ENCODE results near the gene CUL1. TPM values are rescaled to one million over a fixed set of nuclear protein-coding genes. Genes with fewer than 3 reads are reported as not detected.

Gene CUL1
- total RNA-seq, 6 donors from 2014 or later = 29.0 to 65.0 (median 45.9) TPM

DNA sequence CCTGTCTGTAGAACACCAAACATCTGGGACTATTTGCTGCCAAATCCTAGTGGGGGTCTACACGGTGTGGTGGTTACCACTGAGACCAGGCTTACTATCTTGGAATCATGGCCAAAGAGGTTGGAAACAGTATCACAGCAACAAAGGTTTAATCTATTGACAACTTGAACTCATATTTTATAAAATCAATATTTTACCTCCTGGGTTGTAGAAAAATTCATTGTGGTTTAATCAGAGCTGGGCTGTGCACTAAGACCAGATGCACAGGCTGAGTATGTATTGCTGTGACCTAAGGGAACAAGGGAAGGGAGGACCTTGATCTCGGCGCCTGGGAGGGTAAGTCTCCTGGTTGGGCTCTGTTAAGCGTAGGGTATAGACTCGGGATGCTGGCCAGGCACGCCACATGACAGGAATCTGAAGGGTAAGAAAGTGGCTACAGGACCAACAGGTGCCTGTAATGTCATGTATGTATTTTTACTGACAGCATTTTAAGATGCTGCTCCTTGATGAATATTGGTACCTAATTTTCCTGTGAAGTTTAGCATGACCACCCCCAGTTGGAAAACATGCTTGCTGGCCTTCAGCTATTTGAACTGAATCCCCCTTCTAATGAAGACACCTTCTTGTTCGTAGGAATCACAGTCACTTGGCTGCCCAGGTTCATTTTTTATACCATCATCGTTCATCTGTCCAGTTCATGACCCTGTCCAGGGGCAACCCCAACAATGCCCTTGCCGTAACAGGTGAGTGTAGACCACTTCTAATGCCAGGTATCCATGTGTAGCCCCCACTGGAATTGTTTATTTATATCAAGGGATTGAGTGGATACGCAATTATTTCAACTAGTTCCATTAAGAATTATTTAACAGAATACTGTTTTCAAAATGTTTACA is 105.9 kb downstream of the CUL1 start:
- Histone ChIP-seq H3K4me1 (no peaks in the 10 kb centered on the region), H3K27me3 (no peaks in the 10 kb centered on the region), H3K4me3 (no peak overlapping the region), H3K27ac (no peak overlapping the region), H3K9me3 (no peaks in the 10 kb centered on the region), H3K36me3 (peaks cover 20 to 50% (median 36%) of the 10 kb centered on the region in 4 donors)
- no peak for ATAC-seq (ENCODE audit: low FRiP score in 2 of 2)
- TF ChIP-seq POLR2AphosphoS5 (IDR thresholded peaks at IDR 0.05) = no peak
- TF ChIP-seq, protein P1, sequence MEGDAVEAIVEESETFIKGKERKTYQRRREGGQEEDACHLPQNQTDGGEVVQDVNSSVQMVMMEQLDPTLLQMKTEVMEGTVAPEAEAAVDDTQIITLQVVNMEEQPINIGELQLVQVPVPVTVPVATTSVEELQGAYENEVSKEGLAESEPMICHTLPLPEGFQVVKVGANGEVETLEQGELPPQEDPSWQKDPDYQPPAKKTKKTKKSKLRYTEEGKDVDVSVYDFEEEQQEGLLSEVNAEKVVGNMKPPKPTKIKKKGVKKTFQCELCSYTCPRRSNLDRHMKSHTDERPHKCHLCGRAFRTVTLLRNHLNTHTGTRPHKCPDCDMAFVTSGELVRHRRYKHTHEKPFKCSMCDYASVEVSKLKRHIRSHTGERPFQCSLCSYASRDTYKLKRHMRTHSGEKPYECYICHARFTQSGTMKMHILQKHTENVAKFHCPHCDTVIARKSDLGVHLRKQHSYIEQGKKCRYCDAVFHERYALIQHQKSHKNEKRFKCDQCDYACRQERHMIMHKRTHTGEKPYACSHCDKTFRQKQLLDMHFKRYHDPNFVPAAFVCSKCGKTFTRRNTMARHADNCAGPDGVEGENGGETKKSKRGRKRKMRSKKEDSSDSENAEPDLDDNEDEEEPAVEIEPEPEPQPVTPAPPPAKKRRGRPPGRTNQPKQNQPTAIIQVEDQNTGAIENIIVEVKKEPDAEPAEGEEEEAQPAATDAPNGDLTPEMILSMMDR (IDR thresholded peaks at IDR 0.05) = no peak
- TF ChIP-seq EP300 (IDR thresholded peaks at IDR 0.05) = no peak
- TF ChIP-seq POLR2A (IDR thresholded peaks at IDR 0.05) = no peak
- WGBS, 2 donors = 82 to 90% methylated on average over 6 to 10 of the region's 10 CpGs
- no peak for DNase-seq

DNA sequence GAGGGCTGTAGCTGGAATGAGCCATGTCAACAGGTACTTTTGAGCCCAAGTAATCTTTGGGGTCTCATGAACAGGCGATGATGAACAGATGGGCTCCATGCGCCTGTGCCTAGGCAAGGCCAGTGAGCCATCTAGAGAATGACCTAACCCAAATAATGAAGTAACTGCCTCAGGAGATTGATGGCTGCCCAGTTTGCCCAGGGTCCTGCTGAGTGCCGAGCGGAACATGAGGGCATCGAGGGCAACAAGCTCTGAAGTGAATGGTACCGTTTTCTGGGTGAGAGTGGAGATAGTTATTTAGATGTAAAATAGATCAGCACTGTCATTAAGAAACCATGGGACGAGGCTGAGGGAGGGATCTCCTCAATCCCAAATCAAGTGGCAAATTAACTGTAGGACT is 107.5 kb downstream of the CUL1 start:
- H3K4me3 ChIP-seq = no peak overlapping the region
- no peaks in the 10 kb centered on the region for H3K9me3 ChIP-seq
- TF ChIP-seq EP300 (IDR thresholded peaks at IDR 0.05) (no peak), POLR2A (IDR thresholded peaks at IDR 0.05) (no peak), POLR2AphosphoS5 (IDR thresholded peaks at IDR 0.05) (no peak)
- TF ChIP-seq, protein P1 (IDR thresholded peaks at IDR 0.05) = no peak
- no peak overlapping the region for H3K27ac ChIP-seq
- H3K4me1 ChIP-seq = no peaks in the 10 kb centered on the region
- H3K27me3 ChIP-seq = no peaks in the 10 kb centered on the region
- DNase-seq = no peak
- WGBS, 2 donors = 96 to 97% methylated on average over 7 of the region's 7 CpGs
- ATAC-seq (ENCODE audit: low FRiP score in 2 of 2) = no peak
- H3K36me3 ChIP-seq = peaks cover 4 to 34% (median 22%) of the 10 kb centered on the region in 4 donors

DNA sequence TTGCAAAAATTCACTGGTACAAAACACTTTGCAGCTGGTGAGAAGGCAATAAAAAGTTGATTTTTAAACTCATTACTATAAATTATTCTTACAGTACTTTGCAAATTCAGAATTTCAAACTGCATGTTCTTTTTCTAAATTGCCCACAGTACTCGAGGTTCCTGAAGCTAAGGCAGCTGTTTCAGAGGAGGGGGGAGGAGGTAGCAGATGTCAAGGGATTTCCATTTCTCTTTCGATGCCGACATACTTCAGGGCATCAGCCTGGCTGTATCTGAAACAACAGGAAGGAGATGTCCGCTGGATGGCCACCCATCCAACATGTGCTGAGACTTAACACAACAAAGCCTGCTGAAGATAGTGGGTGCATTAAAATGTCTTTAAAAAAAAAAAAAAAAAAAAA is 108.7 kb downstream of the CUL1 start:
- WGBS, 2 donors = 86 to 90% methylated on average over 4 of the region's 4 CpGs
- Histone ChIP-seq H3K27ac (no peak overlapping the region), H3K36me3 (peaks cover 0 to 21% (median 10%) of the 10 kb centered on the region in 4 donors), H3K4me1 (no peaks in the 10 kb centered on the region), H3K4me3 (no peak overlapping the region), H3K27me3 (no peaks in the 10 kb centered on the region), H3K9me3 (no peaks in the 10 kb centered on the region)
- no peak for ATAC-seq (ENCODE audit: low FRiP score in 2 of 2)
- no peak for DNase-seq
- TF ChIP-seq POLR2AphosphoS5 (IDR thresholded peaks at IDR 0.05) = no peak
- TF ChIP-seq, protein P1 (IDR thresholded peaks at IDR 0.05) = no peak
- no peak for TF ChIP-seq EP300 (IDR thresholded peaks at IDR 0.05)
- no peak for TF ChIP-seq POLR2A (IDR thresholded peaks at IDR 0.05)

DNA sequence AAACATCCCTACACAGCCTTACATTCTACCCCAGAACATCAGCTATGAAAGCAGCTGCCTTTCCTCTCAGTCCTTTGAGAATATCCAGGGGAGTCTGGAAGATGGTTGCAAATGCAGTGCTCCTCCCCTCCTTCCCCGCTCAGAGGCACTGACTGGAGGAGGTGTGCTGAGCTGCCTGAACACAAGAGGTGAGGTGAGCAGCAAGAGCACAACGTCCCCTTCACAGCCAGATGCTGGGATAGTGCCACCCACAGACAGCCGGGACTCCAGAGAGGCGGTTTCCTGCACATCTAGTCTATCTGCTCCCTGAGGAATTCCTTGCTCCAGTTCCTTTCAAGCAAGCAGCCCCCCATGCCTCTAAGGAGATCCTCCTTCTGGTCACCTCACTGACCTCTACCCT is 111.2 kb downstream of the CUL1 start:
- peaks cover 0 to 11% (median 8%) of the 10 kb centered on the region in 4 donors for H3K36me3 ChIP-seq
- ATAC-seq (ENCODE audit: low FRiP score in 2 of 2) (no peak), DNase-seq (no peak)
- H3K27ac ChIP-seq = no peak overlapping the region
- no peaks in the 10 kb centered on the region for H3K9me3 ChIP-seq
- H3K27me3 ChIP-seq = no peaks in the 10 kb centered on the region
- H3K4me3 ChIP-seq = no peak overlapping the region
- TF ChIP-seq POLR2AphosphoS5 (IDR thresholded peaks at IDR 0.05) (no peak), EP300 (IDR thresholded peaks at IDR 0.05) (no peak), POLR2A (IDR thresholded peaks at IDR 0.05) (no peak)
- TF ChIP-seq, protein P1 (IDR thresholded peaks at IDR 0.05) = no peak
- 49 to 86% methylated on average over 2 to 4 of the region's 4 CpGs for WGBS, 2 donors
- H3K4me1 ChIP-seq = no peaks in the 10 kb centered on the region

Measured in upper lobe of left lung (tissue), 6 donors.